A549 treated with AZD9567 at 1 μM for 4 hours (cell line): Measurements from ENCODE around the gene OLIG1. TPM values are rescaled to one million over a fixed set of nuclear protein-coding genes. Genes with fewer than 3 reads are reported as not detected.

ENCODE experiments used
- total RNA-seq: library from RNA; stranded (reverse); fragments of 200-300 nt; extraction: Qiagen RNA extraction; gene quantifications from 5 replicates; pipeline ENCODE4 v1.2.3, GENCODE V29; 2022; ENCODE audit not compliant: insufficient read depth

OLIG1 gene, protein sequence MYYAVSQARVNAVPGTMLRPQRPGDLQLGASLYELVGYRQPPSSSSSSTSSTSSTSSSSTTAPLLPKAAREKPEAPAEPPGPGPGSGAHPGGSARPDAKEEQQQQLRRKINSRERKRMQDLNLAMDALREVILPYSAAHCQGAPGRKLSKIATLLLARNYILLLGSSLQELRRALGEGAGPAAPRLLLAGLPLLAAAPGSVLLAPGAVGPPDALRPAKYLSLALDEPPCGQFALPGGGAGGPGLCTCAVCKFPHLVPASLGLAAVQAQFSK
- 0.10 TPM in 1 of 5 replicates, not detected in the others for total RNA-seq

DNA sequence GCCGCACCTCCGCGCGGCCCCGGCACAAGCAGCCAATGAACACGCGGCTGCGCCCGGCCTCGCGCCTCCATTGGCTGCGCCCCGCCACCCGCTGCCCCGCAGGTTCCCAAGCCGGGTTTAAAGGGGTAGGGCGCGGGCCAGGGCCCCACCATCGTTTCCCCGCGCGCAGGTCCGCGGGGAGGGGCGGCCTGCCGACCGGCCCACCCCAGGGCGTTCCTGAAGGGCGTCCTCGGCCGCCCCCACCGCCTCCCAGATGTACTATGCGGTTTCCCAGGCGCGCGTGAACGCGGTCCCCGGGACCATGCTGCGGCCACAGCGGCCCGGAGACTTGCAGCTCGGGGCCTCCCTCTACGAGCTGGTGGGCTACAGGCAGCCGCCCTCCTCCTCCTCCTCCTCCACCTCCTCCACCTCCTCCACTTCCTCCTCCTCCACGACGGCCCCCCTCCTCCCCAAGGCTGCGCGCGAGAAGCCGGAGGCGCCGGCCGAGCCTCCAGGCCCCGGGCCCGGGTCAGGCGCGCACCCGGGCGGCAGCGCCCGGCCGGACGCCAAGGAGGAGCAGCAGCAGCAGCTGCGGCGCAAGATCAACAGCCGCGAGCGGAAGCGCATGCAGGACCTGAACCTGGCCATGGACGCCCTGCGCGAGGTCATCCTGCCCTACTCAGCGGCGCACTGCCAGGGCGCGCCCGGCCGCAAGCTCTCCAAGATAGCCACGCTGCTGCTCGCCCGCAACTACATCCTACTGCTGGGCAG, at the start of gene OLIG1:
Gene OLIG1 (plus strand): TSS at position 148 of the 750 bp plus-strand sequence. CDS start 106 bp downstream, at position 254.

DNA sequence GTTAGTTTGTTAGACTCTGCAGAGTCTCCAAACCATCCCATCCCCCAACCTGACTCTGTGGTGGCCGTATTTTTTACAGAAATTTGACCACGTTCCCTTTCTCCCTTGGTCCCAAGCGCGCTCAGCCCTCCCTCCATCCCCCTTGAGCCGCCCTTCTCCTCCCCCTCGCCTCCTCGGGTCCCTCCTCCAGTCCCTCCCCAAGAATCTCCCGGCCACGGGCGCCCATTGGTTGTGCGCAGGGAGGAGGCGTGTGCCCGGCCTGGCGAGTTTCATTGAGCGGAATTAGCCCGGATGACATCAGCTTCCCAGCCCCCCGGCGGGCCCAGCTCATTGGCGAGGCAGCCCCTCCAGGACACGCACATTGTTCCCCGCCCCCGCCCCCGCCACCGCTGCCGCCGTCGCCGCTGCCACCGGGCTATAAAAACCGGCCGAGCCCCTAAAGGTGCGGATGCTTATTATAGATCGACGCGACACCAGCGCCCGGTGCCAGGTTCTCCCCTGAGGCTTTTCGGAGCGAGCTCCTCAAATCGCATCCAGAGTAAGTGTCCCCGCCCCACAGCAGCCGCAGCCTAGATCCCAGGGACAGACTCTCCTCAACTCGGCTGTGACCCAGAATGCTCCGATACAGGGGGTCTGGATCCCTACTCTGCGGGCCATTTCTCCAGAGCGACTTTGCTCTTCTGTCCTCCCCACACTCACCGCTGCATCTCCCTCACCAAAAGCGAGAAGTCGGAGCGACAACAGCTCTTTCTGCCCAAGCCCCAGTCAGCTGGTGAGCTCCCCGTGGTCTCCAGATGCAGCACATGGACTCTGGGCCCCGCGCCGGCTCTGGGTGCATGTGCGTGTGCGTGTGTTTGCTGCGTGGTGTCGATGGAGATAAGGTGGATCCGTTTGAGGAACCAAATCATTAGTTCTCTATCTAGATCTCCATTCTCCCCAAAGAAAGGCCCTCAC, 44.2 kb upstream of the OLIG1 start, which contains the start of gene OLIG2:
Gene OLIG2 (plus strand): TSS at position 447 of the 954 bp plus-strand sequence. CDS start 928 bp downstream, outside the sequence.

Other genes with a start within 250 kb of the OLIG1 start
- gene OLIG2, start 44.2 kb upstream of the OLIG1 start, total RNA-seq, result not detected in 5 replicates
- gene IFNAR2, start 159.8 kb downstream of the OLIG1 start, total RNA-seq, result 14.6 to 25.2 TPM (median 16.1 TPM) in 5 replicates
- gene IL10RB, start 196.2 kb downstream of the OLIG1 start, total RNA-seq, result 12.7 to 18.2 TPM (median 17.5 TPM) in 5 replicates